Natural killer cell treated with Interleukin-12 subunit alpha and Interleukin-12 subunit beta and Interleukin-15 and Interleukin-18, amount 100 ng/mL, for 72 hours (primary cell): Measurements from ENCODE around the gene USP26. TPM values are rescaled to one million over a fixed set of nuclear protein-coding genes. Genes with fewer than 3 reads are reported as not detected.
"Not testable (repeated sequence)": the region's sequence is repeated elsewhere in the genome, so short reads cannot be mapped to it uniquely, and the experiment has no call there.

Experiments
- ATAC-seq, 2 donors: fragments of 150-1000 bp; cut with Tn5 transposase in 1 of 2; sonication (Bioruptor Pico), chemical (Tn5 transposase) in 1 of 2; 2 replicates each; pipeline ENCODE4 v1.10.0; 2021
- DNase-seq: peaks from one replicate; pipeline ENCODE4 v3.0.0; 2022; ENCODE audit warnings: low spot score
- H3K27ac Mint-ChIP-seq, 2 donors: 1 replicate in 1 of 2; 2 replicates in 1 of 2; pipeline ENCODE4 v1.8.0; 2022; ENCODE audit warnings: mixed read lengths in 2 of 2, mild to moderate bottlenecking in 1 of 2, moderate library complexity in 1 of 2
- H3K27me3 Mint-ChIP-seq, 2 donors: 1 replicate in 1 of 2; 2 replicates in 1 of 2; pipeline ENCODE4 v1.8.0; 2022; ENCODE audit warnings: mixed read lengths in 2 of 2
- H3K36me3 Mint-ChIP-seq: one replicate; pipeline ENCODE4 v1.8.0; 2022; ENCODE audit warnings: mixed read lengths
- H3K4me1 Mint-ChIP-seq, 2 donors: 1 replicate in 1 of 2; 2 replicates in 1 of 2; pipeline ENCODE4 v1.8.0; 2022; ENCODE audit warnings: low read depth in 2 of 2, mixed read lengths in 2 of 2, mild to moderate bottlenecking in 1 of 2
- H3K4me3 Mint-ChIP-seq: one replicate; pipeline ENCODE4 v1.8.0; 2022; ENCODE audit warnings: mixed read lengths
- H3K9me3 Mint-ChIP-seq: 2 replicates; pipeline ENCODE4 v1.8.0; 2022; ENCODE audit warnings: mixed read lengths
- total RNA-seq, 2 donors: library from RNA; stranded (reverse); gene quantifications; one replicate each; pipeline ENCODE4 v1.2.3, GENCODE V29; 2022

Gene USP26
- total RNA-seq, 2 donors from 2014 or later, result not detected

- H3K4me3 Mint-ChIP-seq, result no peak overlapping the region
- H3K27ac Mint-ChIP-seq, result no peak overlapping the region
- no peaks in the 10 kb centered on the region for H3K4me1 Mint-ChIP-seq
- ATAC-seq, result no peak
- H3K36me3 Mint-ChIP-seq, result no peaks in the 10 kb centered on the region
- no peaks in the 10 kb centered on the region for H3K9me3 Mint-ChIP-seq
- DNase-seq, result no peak
- peaks cover 20 to 38% of the 10 kb centered on the region in 2 donors for H3K27me3 Mint-ChIP-seq
These were observed 42.0 kb downstream of the USP26 start for GRCh38 chrX:133054761-133055405.

GRCh38 chrX:133053861-133054598 is 42.9 kb downstream of the USP26 start:
- H3K4me1 Mint-ChIP-seq, result no peaks in the 10 kb centered on the region
- DNase-seq (no peak), ATAC-seq (no peak)
- no peaks in the 10 kb centered on the region for H3K9me3 Mint-ChIP-seq
- H3K4me3 Mint-ChIP-seq, result no peak overlapping the region
- peaks cover 11 to 33% of the 10 kb centered on the region in 2 donors for H3K27me3 Mint-ChIP-seq
- H3K27ac Mint-ChIP-seq, result no peak overlapping the region
- H3K36me3 Mint-ChIP-seq, result no peaks in the 10 kb centered on the region

- H3K9me3 Mint-ChIP-seq, result no peaks in the 10 kb centered on the region
These were observed 48.2 kb downstream of the USP26 start for GRCh38 chrX:133048751-133049150.

GRCh38 chrX:133046601-133047000 is 50.3 kb downstream of the USP26 start:
- H3K9me3 Mint-ChIP-seq, result no peaks in the 10 kb centered on the region
- H3K4me1 Mint-ChIP-seq, result no peaks in the 10 kb centered on the region
- ATAC-seq (no peak), DNase-seq (no peak)
- H3K27ac Mint-ChIP-seq, result no peak overlapping the region
- no peaks in the 10 kb centered on the region for H3K36me3 Mint-ChIP-seq
- peaks cover 0 to 12% of the 10 kb centered on the region in 2 donors for H3K27me3 Mint-ChIP-seq
- H3K4me3 Mint-ChIP-seq, result no peak overlapping the region

More at GRCh38 chrX:133048751-133049150, 48.2 kb downstream of the USP26 start:
- no peaks in the 10 kb centered on the region for H3K36me3 Mint-ChIP-seq
- no peaks in the 10 kb centered on the region for H3K4me1 Mint-ChIP-seq
- peaks cover 8 to 19% of the 10 kb centered on the region in 2 donors for H3K27me3 Mint-ChIP-seq
- ATAC-seq (no peak), DNase-seq (no peak)
- H3K4me3 Mint-ChIP-seq, result no peak overlapping the region
- H3K27ac Mint-ChIP-seq, result no peak overlapping the region

- peaks cover 1 to 10% of the 10 kb centered on the region in 2 donors for H3K27me3 Mint-ChIP-seq
- no peaks in the 10 kb centered on the region for H3K9me3 Mint-ChIP-seq
- no peak overlapping the region for H3K27ac Mint-ChIP-seq
- no peak overlapping the region for H3K4me3 Mint-ChIP-seq
- ATAC-seq, result no peak
- no peaks in the 10 kb centered on the region for H3K4me1 Mint-ChIP-seq
- H3K36me3 Mint-ChIP-seq, result no peaks in the 10 kb centered on the region
- DNase-seq, result no peak
These were observed 50.9 kb downstream of the USP26 start for GRCh38 chrX:133045986-133046385.

GRCh38 chrX:133044145-133044786 is 52.6 kb downstream of the USP26 start:
- not testable (repeated sequence) for DNase-seq, H3K4me3 Mint-ChIP-seq, H3K36me3 Mint-ChIP-seq, H3K27ac Mint-ChIP-seq, H3K9me3 Mint-ChIP-seq, ATAC-seq, H3K4me1 Mint-ChIP-seq
- H3K27me3 Mint-ChIP-seq, result peaks cover 9 to 17% of the 10 kb centered on the region in 2 donors

GRCh38 chrX:133042260-133042659 is 54.6 kb downstream of the USP26 start:
- no peak for ATAC-seq
- no peaks in the 10 kb centered on the region for H3K36me3 Mint-ChIP-seq
- H3K4me1 Mint-ChIP-seq, result no peaks in the 10 kb centered on the region
- H3K9me3 Mint-ChIP-seq, result peaks cover 3% of the 10 kb centered on the region
- no peak overlapping the region for H3K4me3 Mint-ChIP-seq
- peaks cover 16 to 19% of the 10 kb centered on the region in 2 donors for H3K27me3 Mint-ChIP-seq
- DNase-seq, result no peak
- no peak overlapping the region for H3K27ac Mint-ChIP-seq

- H3K27ac Mint-ChIP-seq, result no peak overlapping the region
- no peak for DNase-seq
- peaks cover 13 to 34% of the 10 kb centered on the region in 2 donors for H3K27me3 Mint-ChIP-seq
- no peaks in the 10 kb centered on the region for H3K36me3 Mint-ChIP-seq
- ATAC-seq, result no peak
- no peak overlapping the region for H3K4me3 Mint-ChIP-seq
- no peaks in the 10 kb centered on the region for H3K9me3 Mint-ChIP-seq
- H3K4me1 Mint-ChIP-seq, result no peaks in the 10 kb centered on the region
These were observed 63.9 kb downstream of the USP26 start for GRCh38 chrX:133033010-133033409.

- ATAC-seq (no peak), DNase-seq (no peak)
- no peak overlapping the region for H3K27ac Mint-ChIP-seq
- H3K9me3 Mint-ChIP-seq, result no peaks in the 10 kb centered on the region
- H3K36me3 Mint-ChIP-seq, result no peaks in the 10 kb centered on the region
- H3K27me3 Mint-ChIP-seq, result peaks cover 0 to 6% of the 10 kb centered on the region in 2 donors
- H3K4me3 Mint-ChIP-seq, result no peak overlapping the region
- H3K4me1 Mint-ChIP-seq, result no peaks in the 10 kb centered on the region
These were observed 78.7 kb downstream of the USP26 start for GRCh38 chrX:133018229-133018628.

GRCh38 chrX:133007458-133007857 is 89.5 kb downstream of the USP26 start:
- Mint-ChIP-seq H3K4me1 (no peaks in the 10 kb centered on the region), H3K9me3 (no peaks in the 10 kb centered on the region), H3K36me3 (peaks cover 5% of the 10 kb centered on the region), H3K27me3 (peaks cover 8 to 32% of the 10 kb centered on the region in 2 donors), H3K4me3 (no peak overlapping the region), H3K27ac (no peak overlapping the region)
- DNase-seq, result no peak
- ATAC-seq, result no peak

GRCh38 chrX:133005616-133006015 is 91.3 kb downstream of the USP26 start:
- Mint-ChIP-seq H3K27ac (no peak overlapping the region), H3K4me3 (no peak overlapping the region), H3K27me3 (peaks cover 6 to 23% of the 10 kb centered on the region in 2 donors), H3K9me3 (no peaks in the 10 kb centered on the region), H3K36me3 (peaks cover 5% of the 10 kb centered on the region), H3K4me1 (no peaks in the 10 kb centered on the region)
- DNase-seq, result no peak
- no peak for ATAC-seq

- no peak for DNase-seq
- H3K9me3 Mint-ChIP-seq, result no peaks in the 10 kb centered on the region
- ATAC-seq, result no peak
- peaks cover 6 to 23% of the 10 kb centered on the region in 2 donors for H3K27me3 Mint-ChIP-seq
- H3K4me3 Mint-ChIP-seq, result no peak overlapping the region
- no peaks in the 10 kb centered on the region for H3K4me1 Mint-ChIP-seq
- H3K36me3 Mint-ChIP-seq, result peaks cover 5% of the 10 kb centered on the region
- H3K27ac Mint-ChIP-seq, result no peak overlapping the region
These were observed 91.9 kb downstream of the USP26 start for GRCh38 chrX:133005042-133005441.

GRCh38 chrX:132999209-132999608 is 97.7 kb downstream of the USP26 start:
- DNase-seq (no peak), ATAC-seq (no peak)
- Mint-ChIP-seq H3K4me1 (no peaks in the 10 kb centered on the region), H3K27me3 (peaks cover 7 to 25% of the 10 kb centered on the region in 2 donors), H3K27ac (no peak overlapping the region), H3K36me3 (no peaks in the 10 kb centered on the region), H3K4me3 (no peak overlapping the region), H3K9me3 (no peaks in the 10 kb centered on the region)

GRCh38 chrX:132990835-132991234 is 106.1 kb downstream of the USP26 start:
- ATAC-seq (peak in 1 of 2 donors; percentile 36), DNase-seq (no peak)
- Mint-ChIP-seq H3K27me3 (peaks cover 7 to 19% of the 10 kb centered on the region in 2 donors), H3K4me3 (no peak overlapping the region), H3K27ac (no peak overlapping the region), H3K4me1 (no peaks in the 10 kb centered on the region), H3K9me3 (no peaks in the 10 kb centered on the region), H3K36me3 (no peaks in the 10 kb centered on the region)
